ENCODE results near the gene CLCF1.
"Not testable (repeated sequence)": the region's sequence is repeated elsewhere in the genome, so short reads cannot be mapped to it uniquely, and the experiment has no call there.

The CLCF1 gene

DNA sequence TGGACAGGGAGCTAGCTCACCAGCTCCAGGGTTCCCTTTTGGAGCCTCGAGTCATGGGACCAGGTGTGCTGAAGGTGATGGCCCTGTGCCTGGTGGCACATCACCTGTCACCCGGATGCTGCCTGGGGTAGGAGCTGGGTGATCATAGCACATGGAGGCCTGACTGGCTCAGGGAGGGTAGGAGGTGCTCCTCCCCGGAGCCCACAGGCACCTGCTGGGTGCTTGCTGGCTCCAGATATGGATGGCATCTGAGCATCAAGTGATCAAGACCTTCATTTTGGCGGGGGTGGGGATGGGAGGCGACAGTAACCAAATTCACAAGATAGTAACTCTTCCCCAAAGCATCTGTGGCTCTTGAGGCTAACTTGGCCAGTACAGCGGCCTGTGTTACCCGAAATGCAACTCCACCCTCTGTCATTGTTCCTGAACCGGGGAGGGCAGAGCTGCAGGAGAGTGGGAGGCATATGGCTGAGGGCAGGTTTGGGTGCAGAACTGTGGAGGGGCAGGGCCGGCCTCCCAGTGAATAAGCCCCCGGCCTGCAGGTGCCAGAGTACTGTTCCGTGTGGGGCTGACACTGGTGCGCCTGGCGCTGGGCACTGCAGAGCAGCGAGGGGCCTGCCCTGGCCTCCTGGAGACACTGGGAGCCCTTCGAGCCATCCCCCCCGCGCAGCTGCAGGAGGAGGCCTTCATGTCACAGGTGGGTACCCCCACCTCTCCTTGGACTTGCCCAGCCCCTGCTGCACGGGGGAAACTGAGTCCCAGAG is 35.2 kb upstream of the CLCF1 start:
- no peak for DNase-seq (ENCODE audit: low spot score)

DNA sequence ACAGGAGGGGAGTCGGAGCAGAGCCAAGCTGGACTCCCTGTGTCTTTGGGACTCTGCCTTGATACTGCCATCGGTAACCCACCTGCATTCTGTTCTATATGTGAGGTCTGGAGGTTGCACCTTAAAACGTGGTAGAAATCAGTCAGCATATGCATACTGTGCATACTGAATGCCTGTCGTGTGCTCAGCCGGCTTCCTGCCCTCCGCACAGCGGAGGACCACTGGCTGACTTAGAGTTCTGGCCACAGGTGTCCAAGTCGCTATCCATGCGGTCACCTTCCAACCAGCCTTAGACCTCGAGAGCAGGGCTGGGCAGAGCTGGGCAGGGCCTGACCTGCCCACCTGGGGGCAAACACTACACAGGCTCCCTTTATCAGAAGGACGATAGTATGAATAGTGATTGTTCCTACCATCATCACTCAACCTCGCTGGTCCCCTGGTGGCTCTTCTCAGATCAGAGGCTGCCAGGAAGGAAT is 34.3 kb upstream of the CLCF1 start:
- DNase-seq (ENCODE audit: low spot score): no peak

DNA sequence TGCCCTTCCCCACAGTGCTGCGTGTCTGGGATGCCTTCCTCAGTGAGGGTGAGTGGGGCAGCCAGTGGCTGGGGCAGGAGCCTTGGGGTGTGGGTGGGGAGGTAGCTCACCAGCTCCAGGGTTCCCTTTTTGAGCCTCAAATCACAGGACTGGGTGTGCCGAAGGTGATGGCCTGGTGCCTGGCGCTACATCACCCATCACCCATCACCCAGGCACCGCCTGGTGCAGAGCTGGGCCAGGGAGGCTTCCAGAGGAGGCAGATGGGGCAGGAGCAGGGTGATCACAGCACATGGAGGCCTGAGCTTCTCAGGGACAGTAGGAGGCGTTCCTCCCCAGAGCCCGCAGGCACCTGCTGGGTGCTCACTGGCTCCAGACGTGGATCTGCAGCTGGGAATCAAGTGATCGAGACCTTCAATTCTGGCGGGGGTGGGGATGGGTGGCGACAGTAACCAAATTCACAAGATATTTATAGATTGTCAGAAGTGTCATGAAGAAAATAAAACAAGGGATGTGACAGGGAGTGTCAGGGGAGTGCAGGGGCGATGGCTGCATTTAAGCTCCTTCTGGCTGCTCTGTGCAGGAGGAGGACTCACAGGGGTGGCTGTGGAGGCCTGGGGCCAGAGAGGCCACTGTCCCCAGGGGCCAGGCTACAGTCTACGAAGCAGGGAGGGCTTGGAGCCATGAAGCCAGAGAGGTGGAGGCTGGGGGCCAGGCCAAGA is 33.7 kb upstream of the CLCF1 start:
- DNase-seq (ENCODE audit: low spot score): no peak

GRCh38 chr11:67406420-67406968 is 33.1 kb upstream of the CLCF1 start:
- DNase-seq (ENCODE audit: low spot score): no peak

GRCh38 chr11:67405688-67406339 is 32.4 kb upstream of the CLCF1 start:
- DNase-seq (ENCODE audit: low spot score): no peak

GRCh38 chr11:67405196-67405567 is 31.8 kb upstream of the CLCF1 start:
- no peak for DNase-seq (ENCODE audit: low spot score)

GRCh38 chr11:67404515-67405195 is 31.3 kb upstream of the CLCF1 start:
- no peak for DNase-seq (ENCODE audit: low spot score)

- not testable (repeated sequence) for DNase-seq (ENCODE audit: low spot score)
Observed at GRCh38 chr11:67403085-67403484, 29.7 kb upstream of the CLCF1 start.

GRCh38 chr11:67402192-67402839 is 28.9 kb upstream of the CLCF1 start:
- DNase-seq (ENCODE audit: low spot score): not testable (repeated sequence)

GRCh38 chr11:67401495-67402191 is 28.2 kb upstream of the CLCF1 start, which contains the start of gene PPP1CA:
PPP1CA (minus strand) TSS chr11:67401858; CDS start chr11:67401782, 76 bp downstream.
- peak; percentile 98 for DNase-seq (ENCODE audit: low spot score)

GRCh38 chr11:67400942-67401494 is 27.6 kb upstream of the CLCF1 start:
- DNase-seq (ENCODE audit: low spot score): no peak

- DNase-seq (ENCODE audit: low spot score): no peak
Observed at GRCh38 chr11:67400251-67400941, 27.0 kb upstream of the CLCF1 start.

DNA sequence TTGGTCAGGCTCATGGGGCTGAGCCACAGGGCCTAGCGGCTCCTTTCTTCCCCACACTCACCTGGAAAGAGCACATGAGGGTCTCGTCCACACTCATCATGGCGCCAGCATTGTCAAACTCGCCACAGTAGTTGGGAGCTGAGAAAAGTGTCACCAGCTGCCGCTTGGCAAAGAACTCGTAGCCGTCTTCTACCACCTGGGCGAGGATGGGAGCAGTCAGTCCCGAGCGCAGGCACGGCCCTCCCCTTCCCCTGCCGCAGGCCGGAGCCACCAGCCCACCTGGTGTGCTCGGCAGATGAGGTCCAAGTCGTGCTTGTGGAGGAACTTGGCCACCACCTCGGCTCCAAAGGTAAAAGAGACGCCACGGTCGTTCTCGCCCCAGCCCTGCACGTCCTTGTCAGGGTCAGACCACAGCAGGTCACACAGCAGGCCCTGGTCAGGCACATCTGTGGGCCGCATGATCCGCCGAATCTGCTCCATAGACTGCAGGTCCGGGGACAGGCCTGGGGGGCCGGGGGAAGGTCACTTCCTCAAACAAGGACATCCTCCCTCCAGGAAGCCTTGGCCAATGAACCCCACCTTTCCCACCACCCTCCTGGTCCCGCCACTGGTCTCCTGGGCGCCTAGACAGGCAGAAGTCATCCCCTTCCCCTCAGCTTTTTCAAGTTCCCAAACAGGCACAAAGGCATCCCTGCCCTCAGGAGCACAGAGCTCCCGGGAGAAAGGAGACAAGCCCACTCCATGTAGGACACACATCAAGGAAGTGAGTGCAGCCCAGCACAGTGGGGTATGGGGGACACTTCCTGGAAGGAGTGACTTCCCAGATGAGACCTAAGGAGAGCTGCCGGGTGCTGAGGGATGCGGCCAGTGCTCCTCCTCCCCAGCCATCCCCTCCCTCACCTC is 25.5 kb upstream of the CLCF1 start:
- no peak for DNase-seq (ENCODE audit: low spot score)

DNA sequence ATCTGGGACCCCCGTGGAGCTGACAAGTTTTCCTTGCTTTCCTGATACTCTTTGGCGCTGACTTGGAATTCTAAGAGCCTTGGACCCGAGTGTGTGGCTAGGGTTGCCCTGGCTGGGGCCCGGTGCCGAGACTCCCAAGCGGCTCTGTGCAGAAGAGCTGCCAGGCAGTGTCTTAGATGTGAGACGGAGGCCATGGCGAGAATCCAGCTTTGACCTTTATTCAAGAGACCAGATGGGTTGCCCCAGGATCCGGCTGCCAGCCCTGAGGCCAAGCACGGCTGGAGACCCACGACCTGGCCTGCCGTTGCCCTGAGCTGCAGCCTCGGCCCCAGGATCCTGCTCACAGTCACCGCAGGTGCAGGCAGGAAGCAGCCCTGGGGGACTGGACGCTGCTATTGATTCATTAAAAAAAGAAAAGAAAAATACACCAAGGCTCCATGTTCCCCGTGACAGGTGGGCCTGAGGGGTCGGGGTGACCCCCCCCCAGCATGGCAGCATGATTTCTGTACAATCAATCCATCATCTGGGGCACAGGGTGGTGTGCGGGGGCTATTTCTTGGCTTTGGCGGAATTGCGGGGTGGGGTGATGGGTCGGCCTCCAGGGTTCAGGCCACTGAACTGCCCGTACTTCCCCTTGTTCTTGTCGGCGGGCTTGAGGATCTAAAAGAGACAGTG is 24.7 kb upstream of the CLCF1 start:
- no peak for DNase-seq (ENCODE audit: low spot score)

DNA sequence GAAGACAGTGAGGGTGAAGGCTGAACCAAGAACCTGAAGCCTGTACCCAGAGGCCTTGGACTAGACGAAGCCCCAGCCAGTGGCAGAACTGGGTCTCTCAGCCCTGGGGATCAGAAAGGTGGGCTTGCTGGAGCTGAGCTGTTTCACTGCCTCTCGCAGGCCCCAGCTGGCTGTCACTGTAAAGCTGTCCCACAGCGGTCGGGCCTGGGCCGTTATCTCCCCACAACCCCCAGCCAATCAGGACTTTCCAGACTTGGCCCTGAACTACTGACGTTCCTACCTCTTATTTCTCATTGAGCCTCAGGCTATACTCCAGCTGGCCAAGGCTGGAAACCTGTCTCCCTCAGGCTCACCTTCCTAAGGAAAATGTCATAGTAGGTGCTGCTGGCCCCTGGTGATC is 24.1 kb upstream of the CLCF1 start:
- DNase-seq (ENCODE audit: low spot score): no peak

- DNase-seq (ENCODE audit: low spot score): no peak
Observed at GRCh38 chr11:67396587-67397389, 23.4 kb upstream of the CLCF1 start.

DNA sequence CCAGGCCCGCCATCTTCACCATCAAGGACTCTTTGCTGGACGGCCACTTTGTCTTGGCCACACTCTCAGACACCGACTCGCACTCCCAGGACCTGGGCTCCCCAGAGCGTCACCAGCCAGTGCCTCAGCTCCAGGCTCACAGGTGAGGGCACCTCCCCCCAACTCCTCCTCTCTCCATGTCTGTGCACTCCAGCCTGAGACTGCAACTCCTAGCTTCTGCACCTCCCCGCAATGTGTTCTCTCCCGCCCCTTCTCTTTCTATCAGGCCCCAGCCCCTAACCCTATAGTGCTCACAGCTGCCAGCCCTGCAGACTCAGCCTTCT is 22.8 kb upstream of the CLCF1 start:
- no peak for DNase-seq (ENCODE audit: low spot score)

All from hepatic stellate cell (primary cell).